Pancreas (tissue), 10 donors: ENCODE results near the gene ARID5A. TPM values are rescaled to one million over a fixed set of nuclear protein-coding genes. Genes with fewer than 3 reads are reported as not detected.
A peak's percentile ranks its signal among the peaks of the same experiment; 100 is the strongest.

Experiments used
- ATAC-seq, 4 donors: fragments of 200-7000 bp; cut with Tn5 transposase; one replicate each; pipeline versions ENCODE4 v1.8.0 to v1.9.1; 2020; ENCODE audit warnings: mild to moderate bottlenecking in 4 of 4, moderate library complexity in 4 of 4
- DNase-seq, 6 donors: peaks; one replicate each; pipeline ENCODE4 v3.0.0-alpha.2; 2020
- FAIRE-seq: peaks from 2 replicates; lab custom pipeline; 2012; peaks lifted over from hg19 to GRCh38; lab: Jason Lieb, UNC
- H3K27ac ChIP-seq, 4 donors: fragments of 200-600 bp; sonication (generic); 1 replicate in 3 of 4; 2 replicates in 1 of 4; pipeline versions ENCODE4 v1.5.0 to v1.8.0; 2020
- H3K27me3 ChIP-seq, 4 donors: fragments of 200-600 bp; one replicate each; pipeline ENCODE4 v1.8.0; 2021
- H3K36me3 ChIP-seq, 3 donors: fragments of 200-600 bp; sonication (generic) in 1 of 3; one replicate each; pipeline versions ENCODE4 v1.5.0 to v1.8.0; 2020 to 2021
- H3K4me1 ChIP-seq, 3 donors: fragments of 200-600 bp; one replicate each; pipeline ENCODE4 v1.8.0; 2021
- H3K4me3 ChIP-seq, 4 donors: fragments of 200-600 bp; sonication (generic) in 2 of 4; one replicate each; pipeline versions ENCODE4 v1.5.0 to v1.8.0; 2020 to 2021
- H3K9me3 ChIP-seq, 4 donors: fragments of 200-600 bp; one replicate each; pipeline ENCODE4 v1.8.0; 2021
- WGBS, 2 donors: extraction: QIAGEN DNeasy Blood & Tissue Kit; methylation state at CpG; one replicate each; pipeline ENCODE4 v1.1.7; 2013; 5-methylcytosine and 5-hydroxymethylcytosine counted together
- intact Hi-C, 3 donors: fragments of 100-400 bp; cut with DNase I; formaldehyde crosslinking; loops; one replicate each; pipeline versions ENCODE4 v1.11.1 to v1.14.2; 2022
- polyA plus RNA-seq, 2 donors: library from polyadenylated mRNA; stranded (reverse); fragments of 200-250 nt; gene quantifications; one replicate each; pipeline ENCODE4 v1.2.3, GENCODE V29; 2013
- total RNA-seq, 6 donors: library from RNA; stranded (reverse); fragmentation: NEBNext Ultra II Directional in 4 of 6; extraction: Animal tissue kit (Norgen Biotek cat#: 25700) in 4 of 6; gene quantifications; one replicate each; pipeline versions ENCODE4 v1.2.1 to v1.2.4, GENCODE V29; 2021 to 2023
- TF ChIP-seq, protein P1 (sequence below), 4 donors: fragments of 200-600 bp; sonication (generic) in 3 of 4; IDR thresholded peaks; one replicate each; pipeline versions ENCODE4 v1.5.0 to v1.8.0; 2021; ENCODE audit warnings: antibody characterized with exemption in 4 of 4
- donor health status: healthy with polysubstance abuse.
- donor health status: DM: no; HTN: no; CAD: no; lungs with moderate emphysema.
- donor health status: DM: no; HTN: no; CAD: no.
- donor health status: control.
- donor health status: control.
- donor health status: Bipolar disorder and iron deficiency.
- donor health status: DM: yes; HTN: yes; CAD: no.
- donor health status: DM: no; HTN: no; CAD: no.
- donor health status: DM: no; HTN: no; CAD: no.
- donor health status: DM: yes; HTN: yes; CAD: no.

Gene ARID5A
- total and polyA plus RNA-seq, 8 donors = 3.3 to 20.7 (median 6.7) TPM

GRCh38 chr2:96529376-96530143 lies 7.0 kb upstream of the ARID5A start:
- Histone ChIP-seq H3K4me1 (peaks cover 0 to 20% (median 3%) of the 10 kb centered on the region in 3 donors), H3K36me3 (no peaks in the 10 kb centered on the region), H3K27ac (no peak overlapping the region), H3K4me3 (no peak overlapping the region), H3K9me3 (no peaks in the 10 kb centered on the region), H3K27me3 (no peaks in the 10 kb centered on the region)
- intact Hi-C loops = no loop called here
- 75 to 89% methylated on average over 9 of the region's 9 CpGs for WGBS, 2 donors
- DNase-seq (no peak), FAIRE-seq (no peak), ATAC-seq (no peak)
- TF ChIP-seq, protein P1, sequence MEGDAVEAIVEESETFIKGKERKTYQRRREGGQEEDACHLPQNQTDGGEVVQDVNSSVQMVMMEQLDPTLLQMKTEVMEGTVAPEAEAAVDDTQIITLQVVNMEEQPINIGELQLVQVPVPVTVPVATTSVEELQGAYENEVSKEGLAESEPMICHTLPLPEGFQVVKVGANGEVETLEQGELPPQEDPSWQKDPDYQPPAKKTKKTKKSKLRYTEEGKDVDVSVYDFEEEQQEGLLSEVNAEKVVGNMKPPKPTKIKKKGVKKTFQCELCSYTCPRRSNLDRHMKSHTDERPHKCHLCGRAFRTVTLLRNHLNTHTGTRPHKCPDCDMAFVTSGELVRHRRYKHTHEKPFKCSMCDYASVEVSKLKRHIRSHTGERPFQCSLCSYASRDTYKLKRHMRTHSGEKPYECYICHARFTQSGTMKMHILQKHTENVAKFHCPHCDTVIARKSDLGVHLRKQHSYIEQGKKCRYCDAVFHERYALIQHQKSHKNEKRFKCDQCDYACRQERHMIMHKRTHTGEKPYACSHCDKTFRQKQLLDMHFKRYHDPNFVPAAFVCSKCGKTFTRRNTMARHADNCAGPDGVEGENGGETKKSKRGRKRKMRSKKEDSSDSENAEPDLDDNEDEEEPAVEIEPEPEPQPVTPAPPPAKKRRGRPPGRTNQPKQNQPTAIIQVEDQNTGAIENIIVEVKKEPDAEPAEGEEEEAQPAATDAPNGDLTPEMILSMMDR (IDR thresholded peaks at IDR 0.05) = no peak

GRCh38 chr2:96530144-96530430 lies 6.5 kb upstream of the ARID5A start:
- intact Hi-C loops = no loop called here
- no peaks in the 10 kb centered on the region for H3K27me3 ChIP-seq
- WGBS, 2 donors = 55 to 64% methylated on average over 6 of the region's 6 CpGs
- H3K4me3 ChIP-seq = no peak overlapping the region
- H3K27ac ChIP-seq = no peak overlapping the region
- DNase-seq (no peak), ATAC-seq (no peak), FAIRE-seq (no peak)
- TF ChIP-seq, protein P1 (IDR thresholded peaks at IDR 0.05) = no peak
- peaks cover 0 to 23% (median 3%) of the 10 kb centered on the region in 3 donors for H3K4me1 ChIP-seq
- H3K36me3 ChIP-seq = no peaks in the 10 kb centered on the region
- H3K9me3 ChIP-seq = no peaks in the 10 kb centered on the region

GRCh38 chr2:96530474-96531357 lies 5.8 kb upstream of the ARID5A start:
- intact Hi-C loops = no loop called here
- H3K4me1 ChIP-seq = peaks cover 0 to 23% (median 3%) of the 10 kb centered on the region in 3 donors
- WGBS, 2 donors = 77 to 84% methylated on average over 16 of the region's 16 CpGs

DNA sequence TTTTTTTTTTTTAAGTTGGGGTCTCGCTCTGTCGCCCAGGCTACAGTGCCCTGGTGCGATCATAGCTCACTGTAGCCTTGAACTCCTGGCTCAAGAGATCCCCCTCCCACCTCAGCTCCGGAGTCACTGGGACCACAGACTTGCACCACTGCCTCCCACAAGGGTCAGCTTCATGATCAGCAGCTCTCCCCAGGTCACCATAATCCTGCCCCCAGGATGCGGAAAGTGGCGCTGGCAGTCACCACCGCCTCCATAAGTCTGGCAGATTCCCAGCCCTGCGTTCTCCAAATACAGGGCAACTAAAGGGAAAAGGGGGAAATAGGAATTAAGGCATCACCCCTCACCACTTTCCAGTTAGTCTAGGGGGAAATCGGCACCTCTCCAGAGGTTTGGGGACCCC lies 5.2 kb upstream of the ARID5A start:
- DNase-seq (no peak), ATAC-seq (no peak), FAIRE-seq (no peak)
- H3K9me3 ChIP-seq = no peaks in the 10 kb centered on the region
- TF ChIP-seq, protein P1 (IDR thresholded peaks at IDR 0.05) = no peak
- WGBS, 2 donors = 85 to 90% methylated on average over 9 of the region's 9 CpGs
- no peaks in the 10 kb centered on the region for H3K36me3 ChIP-seq
- no peak overlapping the region for H3K4me3 ChIP-seq
- no peaks in the 10 kb centered on the region for H3K27me3 ChIP-seq
- peaks cover 0 to 23% (median 3%) of the 10 kb centered on the region in 3 donors for H3K4me1 ChIP-seq
- peak overlapping the region in 2 of 4 donors; percentile 73 to 79 for H3K27ac ChIP-seq
- intact Hi-C loops = no loop called here

More at GRCh38 chr2:96530474-96531357, 5.8 kb upstream of the ARID5A start:
- FAIRE-seq (no peak), ATAC-seq (no peak), DNase-seq (no peak)
- Histone ChIP-seq H3K9me3 (no peaks in the 10 kb centered on the region), H3K36me3 (no peaks in the 10 kb centered on the region), H3K27me3 (no peaks in the 10 kb centered on the region), H3K27ac (no peak overlapping the region), H3K4me3 (no peak overlapping the region)
- TF ChIP-seq, protein P1 (IDR thresholded peaks at IDR 0.05) = no peak
